HG03565 (cell line): ENCODE data around the gene PTS.
"Not testable (repeated sequence)": the region's sequence is repeated elsewhere in the genome, so short reads cannot be mapped to it uniquely, and the experiment has no call there.

Source experiments
- ATAC-seq: cut with Tn5 transposase; IDR thresholded peaks from one replicate; pipeline ENCODE4 v1.9.1; 2021; ENCODE audit warnings: mild to moderate bottlenecking, moderate library complexity; ENCODE audit not compliant: unreplicated experiment

PTS gene

DNA sequence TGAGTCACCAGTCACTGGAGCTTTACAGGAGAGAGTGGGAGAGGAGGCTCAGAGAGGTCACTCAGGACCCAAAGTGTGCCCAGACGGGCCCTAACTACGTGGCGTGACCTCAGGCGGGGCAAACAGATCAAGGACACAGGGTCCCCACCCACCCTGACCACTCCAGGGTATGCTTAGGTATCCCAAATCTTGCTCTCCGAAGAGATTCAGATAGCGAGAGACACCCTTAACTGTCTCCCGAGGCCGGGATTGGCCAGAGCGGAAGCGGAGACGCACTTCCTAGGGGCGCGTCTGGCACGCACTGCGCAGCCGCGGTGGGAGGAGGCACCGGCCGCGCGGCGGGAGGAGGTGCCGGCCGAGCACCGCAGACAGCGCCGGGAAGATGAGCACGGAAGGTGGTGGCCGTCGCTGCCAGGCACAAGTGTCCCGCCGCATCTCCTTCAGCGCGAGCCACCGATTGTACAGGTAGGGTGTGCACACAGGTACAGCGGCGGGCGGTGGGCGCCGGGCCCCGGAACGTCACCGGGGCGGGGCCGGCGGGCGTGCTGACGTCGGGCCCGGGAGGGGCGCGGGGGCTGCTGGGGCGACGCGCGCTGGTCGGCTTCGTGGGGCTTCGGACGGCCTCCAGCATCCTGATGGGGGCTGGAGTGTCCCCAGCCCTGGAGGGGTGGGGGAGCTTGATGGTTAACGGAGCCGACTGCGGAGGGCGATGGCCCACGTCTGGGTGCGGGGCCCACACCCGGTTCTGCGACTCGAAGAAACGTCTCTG, at the start of gene PTS:
Gene PTS, plus strand, starts transcription at position 367 of the 769 bp plus-strand sequence. Its CDS starts 16 bp downstream, at position 383.
- ATAC-seq = peak; percentile 90

DNA sequence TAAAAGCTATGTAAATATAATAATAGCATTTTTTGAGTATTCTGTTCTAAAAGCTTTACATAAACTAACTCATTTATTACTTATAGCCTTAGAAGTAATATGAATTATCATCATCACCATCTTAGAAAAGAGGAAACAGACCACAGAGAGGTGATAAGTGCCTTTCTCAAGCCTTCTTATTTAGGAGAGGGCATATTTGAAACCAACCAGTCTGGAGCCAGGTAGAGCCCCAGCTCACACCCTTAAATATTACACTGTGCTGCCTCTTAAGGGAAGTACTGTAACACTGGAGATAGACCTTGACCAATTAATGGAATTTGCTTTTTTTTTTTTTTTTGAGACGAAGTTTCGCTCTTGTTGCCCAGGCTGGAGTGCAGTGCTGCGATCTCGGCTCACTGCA, 48.6 kb upstream of the PTS start:
- ATAC-seq = no peak

DNA sequence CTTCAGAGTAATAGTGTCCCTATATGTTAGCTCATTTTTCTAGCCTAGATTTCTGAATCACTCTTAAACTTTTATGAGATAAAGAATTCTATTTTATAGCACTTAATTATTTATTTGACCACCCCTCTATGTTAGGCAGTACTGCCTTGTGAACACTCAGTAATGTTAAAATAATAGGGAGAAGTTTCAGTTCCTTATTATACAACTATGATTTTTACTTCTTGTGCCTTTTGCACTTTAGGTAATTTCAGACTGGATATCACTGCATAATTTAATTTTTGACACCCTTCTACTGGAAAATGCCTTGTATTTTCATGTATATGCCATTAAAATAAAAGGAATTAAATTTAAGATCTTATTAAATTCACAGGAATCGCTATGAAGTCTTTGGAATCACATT, 47.8 kb upstream of the PTS start:
- ATAC-seq = no peak

DNA sequence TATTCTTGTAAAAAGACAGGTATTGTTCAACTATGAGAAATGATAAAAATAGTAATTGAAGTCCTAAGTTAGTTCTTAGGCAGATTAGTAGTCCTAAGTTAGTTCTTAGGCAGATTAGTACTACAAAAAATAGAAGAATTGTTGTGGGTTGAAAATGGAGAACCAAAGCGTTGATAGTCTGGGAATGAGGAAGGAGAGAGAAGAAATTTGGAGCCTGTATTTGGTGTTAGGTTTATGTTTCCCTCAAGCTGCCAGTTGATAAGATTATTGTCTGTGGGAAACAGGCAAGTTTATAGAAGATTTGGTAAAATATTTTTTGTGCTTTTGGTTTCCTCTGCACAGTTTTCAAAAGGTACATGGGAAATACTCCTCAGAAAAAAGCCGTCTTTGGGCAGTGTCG, 47.3 kb upstream of the PTS start:
- no peak for ATAC-seq

DNA sequence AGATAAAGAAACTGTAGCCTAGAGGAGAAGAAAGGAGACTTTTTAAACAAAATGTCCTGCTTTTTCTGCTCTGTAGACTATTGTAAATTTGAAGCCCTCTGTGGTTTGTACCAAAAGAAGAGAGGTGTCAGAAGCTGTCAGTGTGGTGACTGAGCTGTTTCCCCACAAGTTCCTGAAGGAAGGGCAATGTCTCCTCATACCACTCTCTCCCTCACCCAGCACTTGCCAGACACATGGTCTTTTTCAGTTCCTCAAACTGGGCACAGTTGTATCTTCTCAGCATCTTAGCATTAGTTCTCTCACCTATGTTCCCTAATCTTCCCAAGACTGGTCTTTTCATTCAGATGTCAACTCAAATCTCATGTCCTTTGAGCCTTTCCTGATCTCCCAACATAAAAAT, 46.6 kb upstream of the PTS start:
- ATAC-seq = no peak

DNA sequence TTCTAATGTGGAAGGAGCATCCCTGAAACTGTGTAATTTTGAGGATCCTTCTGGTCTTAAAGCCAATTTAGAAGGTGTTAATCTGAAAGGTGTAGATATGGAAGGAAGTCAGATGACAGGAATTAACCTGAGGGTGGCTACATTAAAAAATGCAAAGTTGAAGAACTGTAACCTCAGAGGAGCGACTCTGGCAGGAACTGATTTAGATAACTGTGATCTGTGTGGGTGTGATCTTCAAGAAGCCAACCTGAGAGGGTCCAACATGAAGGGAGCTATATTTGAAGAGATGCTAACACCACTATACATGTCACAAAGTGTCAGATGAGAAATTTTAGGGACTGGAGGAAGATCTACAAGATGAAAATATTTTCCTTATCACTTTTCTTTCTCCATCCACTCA, 43.4 kb upstream of the PTS start:
- no peak for ATAC-seq

DNA sequence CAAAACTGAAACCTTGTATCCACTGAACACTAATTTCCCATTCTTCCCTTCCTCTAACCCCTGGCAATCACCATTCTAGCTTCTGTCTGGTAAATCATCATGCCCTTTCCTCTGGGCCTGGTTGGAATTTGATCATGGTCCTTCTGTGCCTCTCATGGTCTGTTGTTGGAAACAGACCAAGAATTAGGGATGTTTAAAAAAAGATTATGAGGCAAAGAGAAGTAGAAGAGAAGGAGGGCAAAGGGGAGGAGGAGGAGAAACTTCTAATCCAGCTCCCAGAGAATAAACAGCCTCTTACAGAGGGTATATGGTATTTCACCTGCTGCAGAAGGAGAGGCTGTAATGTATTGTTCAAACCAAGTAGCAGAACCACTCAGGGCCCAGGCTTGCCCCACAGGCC, 40.3 kb upstream of the PTS start:
- no peak for ATAC-seq

DNA sequence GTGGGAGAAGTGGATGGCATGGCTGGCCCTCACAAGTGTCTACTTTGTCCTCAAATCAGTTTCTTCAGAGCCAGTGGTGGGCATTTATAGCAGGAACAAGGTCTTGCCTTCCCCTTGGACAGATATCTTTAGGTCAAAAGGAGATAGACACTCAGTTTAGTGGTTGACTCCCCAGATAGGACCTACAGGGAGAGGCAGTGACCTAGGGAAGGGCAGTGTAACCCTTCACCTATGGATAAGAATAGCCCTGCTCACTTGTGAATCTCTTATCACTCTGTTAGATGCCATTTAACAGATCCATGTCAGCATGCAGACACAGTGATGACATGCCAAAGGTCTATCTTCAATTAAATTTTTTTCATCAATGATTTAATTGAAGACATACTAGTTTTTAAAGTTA, 39.9 kb upstream of the PTS start:
- no peak for ATAC-seq

DNA sequence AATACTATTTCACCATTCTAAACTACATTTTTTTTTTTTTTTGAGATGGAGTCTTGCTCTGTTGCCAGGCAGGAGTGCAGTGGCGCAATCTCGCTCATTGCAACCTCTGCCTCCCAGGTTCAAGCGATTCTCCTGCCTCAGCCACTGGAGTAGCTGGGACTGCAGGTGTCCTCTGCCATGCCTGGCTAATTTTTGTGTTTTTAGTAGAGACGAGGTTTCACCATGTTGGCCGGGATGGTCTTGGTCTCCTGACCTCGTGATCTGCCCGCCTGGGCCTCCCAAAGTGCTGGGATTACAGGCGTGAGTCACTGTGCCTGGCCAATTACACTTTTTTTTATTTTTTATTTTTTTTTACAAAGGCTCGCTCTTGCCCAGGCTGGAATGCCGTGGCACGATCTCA, 31.1 kb upstream of the PTS start:
- ATAC-seq = not testable (repeated sequence)

DNA sequence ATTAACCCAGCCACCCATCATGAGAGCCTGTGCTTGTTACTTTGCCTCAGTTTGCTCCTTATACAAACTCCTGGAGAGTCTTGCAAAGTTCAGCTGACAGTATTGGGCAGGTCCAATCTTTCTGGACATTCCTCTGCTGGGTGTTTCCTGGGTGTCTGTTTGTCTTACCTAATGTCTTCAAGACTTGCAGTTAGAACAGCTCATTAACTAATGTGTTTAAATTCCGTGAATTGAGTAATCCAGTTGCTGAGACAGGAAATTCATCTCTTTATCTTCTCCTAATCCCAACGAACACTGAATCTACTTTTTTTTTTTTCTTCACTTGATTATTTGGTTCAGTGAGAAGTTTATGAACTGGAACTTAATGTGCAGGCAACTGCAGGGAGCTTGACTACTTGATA, 30.3 kb upstream of the PTS start:
- no peak for ATAC-seq

DNA sequence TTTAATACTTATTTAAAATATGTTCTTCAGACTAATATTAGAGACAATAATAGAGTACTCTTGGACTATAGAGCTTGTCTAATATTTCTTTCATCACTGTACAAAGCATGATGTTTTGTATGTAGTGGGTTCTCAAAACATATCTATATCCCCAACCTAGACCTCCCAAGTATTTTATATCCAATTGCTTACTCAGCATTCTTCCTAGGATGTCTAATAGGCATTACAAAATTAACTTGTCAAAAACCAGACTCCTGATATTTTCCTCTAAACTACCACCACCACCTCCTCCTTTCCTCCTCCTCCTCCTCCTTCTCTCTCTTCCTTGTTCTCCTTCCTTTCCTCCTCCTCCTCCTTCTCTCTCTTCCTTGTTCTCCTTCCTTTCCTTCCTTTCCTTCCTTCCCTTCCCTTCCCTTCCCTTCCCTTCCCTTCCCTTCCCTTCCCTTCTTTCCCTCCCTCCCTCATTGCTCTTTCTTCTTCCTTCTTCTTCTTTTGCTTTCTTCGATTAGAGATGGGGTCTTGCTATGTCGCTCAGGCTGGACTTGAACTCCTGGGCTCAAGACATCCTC, 29.6 kb upstream of the PTS start:
- no peak for ATAC-seq

DNA sequence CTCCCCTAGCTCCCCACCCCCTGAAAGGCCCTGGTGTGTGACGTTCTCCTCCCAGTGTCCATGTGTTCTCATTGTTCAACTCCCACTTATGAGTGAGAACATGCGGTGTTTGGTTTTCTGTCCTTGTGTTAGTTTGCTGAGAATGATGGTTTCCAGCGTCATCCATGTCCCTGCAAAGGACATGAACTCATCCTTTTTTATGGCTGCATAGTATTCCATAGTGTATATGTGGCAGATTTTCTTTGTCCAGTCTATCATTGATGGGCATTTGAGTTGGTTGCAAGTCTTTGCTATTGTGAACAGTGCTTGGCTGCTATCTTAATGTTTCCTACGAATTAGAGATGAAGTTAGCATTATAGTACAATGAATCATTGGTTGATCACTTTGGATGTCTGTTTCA, 27.1 kb upstream of the PTS start:
- ATAC-seq = not testable (repeated sequence)

DNA sequence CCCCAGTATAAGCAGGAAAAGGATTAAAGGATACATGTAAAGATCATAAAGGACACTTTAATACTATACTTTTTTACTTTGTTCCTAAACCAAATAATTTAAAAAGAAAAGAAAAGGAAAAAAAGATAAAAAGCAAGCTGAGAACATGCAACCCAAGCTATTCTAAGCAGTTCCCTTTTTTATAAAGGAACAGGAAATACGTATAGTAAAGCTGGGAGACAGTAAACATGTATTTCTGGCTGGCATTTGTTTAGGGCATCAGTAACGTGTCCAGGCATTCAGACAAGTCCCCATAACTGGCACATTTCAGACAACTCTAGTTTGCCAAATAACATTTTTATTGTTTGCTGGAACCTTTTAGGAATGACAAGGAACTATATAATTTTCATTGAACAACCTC, 26.0 kb upstream of the PTS start:
- ATAC-seq = no peak

DNA sequence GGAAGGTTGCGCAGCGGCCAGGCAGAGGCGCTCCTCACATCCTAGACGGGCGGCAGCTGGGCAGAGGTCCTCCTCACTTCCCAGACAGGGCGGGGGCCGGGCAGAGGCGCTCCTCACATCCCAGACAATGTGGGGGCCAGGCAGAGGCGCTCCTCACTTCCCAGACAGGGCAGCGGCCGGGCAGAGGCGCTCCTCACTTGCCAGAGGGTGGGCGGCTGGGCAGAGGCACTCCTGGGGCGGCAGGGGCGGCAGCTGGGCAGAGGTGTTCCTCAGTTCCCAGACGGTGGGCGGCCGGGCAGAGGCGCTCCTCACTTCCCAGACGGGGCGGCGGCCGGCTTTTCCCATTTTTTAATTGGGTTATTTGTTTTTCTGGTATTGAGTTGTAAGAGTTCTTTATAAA, 20.2 kb upstream of the PTS start:
- ATAC-seq = no peak

DNA sequence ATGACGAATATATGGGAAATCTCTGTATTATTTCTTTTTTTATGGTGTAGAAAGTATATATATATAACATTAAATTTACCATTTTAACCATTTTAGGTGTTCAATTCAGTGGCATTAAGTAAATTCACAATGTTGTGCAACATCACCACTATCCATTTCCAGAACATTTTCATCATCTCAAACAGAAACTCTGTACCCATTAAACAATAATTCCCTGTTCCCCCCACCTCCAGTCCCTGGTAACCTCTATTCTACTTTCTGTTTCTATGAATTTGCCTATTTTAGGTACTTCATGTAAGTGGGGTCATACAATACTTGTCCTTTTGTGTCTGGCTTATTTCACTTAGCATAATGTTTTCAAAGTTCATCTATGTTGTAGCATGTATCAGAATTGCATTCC, 15.3 kb upstream of the PTS start:
- no peak for ATAC-seq

DNA sequence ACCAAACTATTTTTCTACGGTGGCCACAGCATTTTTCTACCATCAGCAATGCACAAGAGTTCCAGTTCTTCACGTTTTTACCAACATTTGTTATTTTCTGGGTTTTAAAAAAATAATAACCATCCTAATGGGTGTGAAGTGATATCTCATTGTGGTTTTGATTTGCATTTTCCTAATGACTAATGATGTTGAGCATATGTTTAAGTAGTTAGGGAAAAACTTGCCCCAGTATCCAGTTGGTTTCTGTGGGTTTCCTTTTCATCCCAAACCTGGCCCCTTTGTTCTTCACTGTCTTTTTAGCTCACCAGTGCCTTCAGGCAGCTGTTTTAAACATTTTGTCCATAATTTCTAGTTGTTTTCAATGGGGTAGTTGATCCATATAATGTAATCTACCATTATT, 14.7 kb upstream of the PTS start:
- no peak for ATAC-seq

DNA sequence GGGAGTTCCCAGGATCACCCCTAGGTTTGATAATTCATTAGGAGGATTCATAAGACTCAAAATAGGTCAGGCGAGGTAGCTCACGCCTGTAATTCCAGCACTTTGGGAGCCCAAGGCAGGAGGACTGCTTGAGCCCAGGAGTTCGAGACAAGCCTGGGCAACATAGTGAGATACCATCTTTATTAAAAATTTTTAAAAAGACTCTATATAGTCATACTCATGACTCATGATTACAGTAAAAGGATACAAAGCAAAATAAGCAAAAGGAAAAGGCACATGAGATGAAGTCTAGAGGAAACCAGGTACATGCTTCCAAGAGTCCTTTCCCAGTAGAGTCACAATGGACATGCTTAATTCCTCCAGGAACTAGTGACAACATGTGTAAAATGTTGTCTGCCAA, 13.9 kb upstream of the PTS start:
- no peak for ATAC-seq

DNA sequence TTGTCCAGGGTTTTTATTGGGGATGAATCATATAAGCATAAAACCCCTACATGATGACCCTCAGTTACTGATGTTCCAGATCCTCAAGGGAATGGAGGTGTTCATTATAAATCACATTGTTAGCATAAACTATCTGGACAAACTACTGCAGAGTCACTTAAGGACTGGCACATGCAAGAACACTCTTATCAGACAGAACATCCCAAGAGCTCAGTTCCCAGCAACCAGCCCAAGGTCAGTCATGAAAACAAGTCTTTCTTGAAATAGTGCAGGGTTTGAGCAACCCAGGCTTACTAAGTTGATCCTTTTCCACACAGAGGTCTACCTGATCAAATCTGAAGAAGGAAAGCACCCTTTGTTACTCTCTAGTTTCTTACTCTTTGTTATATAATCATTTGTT, 13.5 kb upstream of the PTS start:
- no peak for ATAC-seq

DNA sequence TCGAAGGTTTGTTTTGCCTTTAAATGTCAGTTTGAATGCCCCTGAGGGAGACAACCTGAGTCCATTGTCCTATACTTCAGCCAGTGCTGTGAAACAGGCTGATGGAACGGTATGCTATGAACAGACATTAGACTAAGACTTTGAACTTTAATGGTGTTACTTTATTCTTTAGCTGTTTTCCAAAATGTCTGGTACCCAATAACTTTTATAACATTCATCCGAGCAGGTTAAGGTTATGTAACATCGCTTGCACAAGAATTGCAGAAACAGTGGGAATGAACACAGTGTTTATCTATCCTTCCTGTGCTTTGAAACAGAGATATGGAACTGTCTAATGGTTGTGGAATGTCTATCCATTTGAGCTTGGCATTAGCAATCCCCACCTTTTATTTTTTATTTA, 12.5 kb upstream of the PTS start:
- no peak for ATAC-seq

DNA sequence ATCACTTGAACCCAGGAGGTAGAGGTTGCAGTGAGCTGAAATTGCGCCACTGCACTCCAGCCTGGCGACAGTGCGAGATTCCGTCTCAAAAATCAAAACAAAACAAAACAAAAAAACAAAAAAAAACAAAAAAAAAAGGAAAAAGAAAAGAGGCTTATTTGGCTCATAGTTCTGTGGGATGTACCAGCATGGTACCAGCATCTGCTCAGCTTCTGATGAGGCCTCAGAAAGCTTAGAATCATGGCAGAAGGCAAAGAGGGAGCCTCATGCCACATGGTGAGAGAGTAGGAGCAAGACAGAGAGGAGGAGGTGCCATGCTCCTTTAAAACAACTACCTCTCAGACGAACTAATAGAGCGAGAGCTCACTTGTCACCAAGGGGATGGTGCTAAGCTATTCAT, 10.6 kb upstream of the PTS start:
- ATAC-seq = no peak

DNA sequence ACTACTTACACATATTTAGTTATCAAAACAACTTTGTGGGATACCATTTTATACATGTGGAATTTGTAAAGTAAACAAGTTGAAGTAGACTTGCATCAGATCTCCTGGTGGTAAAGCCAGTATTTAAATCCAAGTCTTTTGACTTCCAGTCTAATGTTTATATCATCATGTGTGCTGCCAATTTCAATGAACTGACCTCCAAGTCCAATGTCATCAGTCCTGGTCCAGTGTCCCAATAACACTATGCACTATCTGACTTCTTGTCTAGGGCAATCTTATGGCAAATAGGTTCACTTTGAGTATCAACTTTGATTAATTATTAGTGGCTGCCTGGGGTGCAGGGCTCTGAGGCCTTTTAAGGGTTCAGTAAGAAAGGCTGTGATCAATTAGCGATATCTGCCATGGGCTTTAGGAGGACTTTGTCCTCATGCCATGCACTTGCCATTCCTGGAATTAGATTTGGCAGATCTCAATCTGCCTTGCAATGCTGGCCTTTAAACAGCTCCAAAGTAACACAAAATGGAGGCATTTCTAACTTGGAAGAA, 9.6 kb upstream of the PTS start:
- no peak for ATAC-seq

DNA sequence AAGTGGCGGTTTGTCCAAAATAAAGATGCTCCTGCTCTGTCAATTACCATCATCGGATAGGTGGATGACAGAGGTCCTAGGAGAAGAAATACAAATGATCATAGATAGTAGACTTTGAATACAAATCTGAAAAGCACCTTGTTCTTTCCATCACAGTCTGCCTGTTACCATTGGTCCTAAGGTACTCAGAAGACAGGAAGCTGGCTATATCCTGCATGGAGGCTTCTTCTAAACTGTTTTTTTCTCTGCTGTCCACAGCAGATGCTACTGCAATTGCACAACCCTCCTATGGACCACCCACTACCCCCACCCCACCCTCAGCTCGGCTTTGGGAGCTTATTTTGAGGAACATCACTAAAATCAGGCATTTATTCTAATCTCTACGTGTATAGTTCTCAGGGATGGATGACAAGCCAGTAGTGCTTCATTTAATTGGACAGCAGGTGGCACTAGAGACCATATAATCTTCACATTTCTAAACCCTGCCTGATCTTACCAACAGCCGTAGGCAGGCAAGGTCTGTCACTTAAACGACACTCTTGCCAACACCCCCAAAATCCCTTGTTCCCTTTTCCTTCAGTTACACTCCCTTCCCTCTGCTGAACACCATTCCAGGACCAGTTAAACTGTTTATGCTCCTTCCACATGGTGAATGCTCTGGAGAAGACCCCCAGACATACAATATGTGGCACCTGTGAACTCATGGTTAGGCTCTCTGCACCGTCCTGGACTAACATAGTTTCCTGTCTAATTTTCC, 6.6 kb upstream of the PTS start:
- ATAC-seq = peak; percentile 88
